ENCODE data around the gene PLA2G2E.
A peak's percentile ranks its signal among the peaks of the same experiment; 100 is the strongest.

Gene PLA2G2E

DNA sequence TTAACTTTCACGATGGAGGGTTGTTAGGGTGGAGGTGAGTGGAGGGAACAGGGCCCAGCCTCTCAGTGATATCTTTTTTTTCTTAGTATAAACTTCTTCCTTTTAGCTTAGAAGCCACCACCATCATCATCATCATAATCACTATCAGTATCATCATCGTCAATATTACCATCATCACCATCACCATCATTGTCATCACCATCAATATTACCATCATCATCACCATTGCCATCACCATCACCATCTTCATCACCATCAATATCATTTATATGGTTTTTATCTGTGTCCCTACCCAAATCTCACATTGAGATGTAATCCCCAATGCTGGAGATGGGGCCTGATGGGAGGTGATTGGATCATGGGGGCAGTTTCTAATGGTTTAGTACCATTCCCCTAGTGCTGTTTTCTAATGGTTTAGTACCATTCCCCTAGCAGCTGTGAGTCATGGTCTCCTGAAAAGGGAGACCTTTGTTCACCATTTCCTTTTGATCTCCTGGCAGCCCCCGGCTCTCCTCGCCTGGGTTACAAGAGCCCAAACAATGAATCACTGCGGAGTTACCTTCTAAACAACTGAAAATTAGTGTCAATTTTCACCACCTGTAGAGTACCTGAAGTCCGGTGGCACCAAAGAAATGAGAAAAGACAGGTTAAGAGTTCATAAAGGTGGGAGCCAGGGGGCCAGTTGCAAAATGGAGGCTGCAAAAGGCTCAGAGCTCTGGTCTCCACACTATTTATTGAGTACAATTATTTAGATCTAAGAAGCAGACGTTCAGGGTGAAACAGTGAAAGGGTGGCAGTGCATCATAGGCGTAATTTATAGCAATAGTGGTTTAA, 3.1 kb upstream of the PLA2G2E start:
- DNase-seq, result no peak

DNA sequence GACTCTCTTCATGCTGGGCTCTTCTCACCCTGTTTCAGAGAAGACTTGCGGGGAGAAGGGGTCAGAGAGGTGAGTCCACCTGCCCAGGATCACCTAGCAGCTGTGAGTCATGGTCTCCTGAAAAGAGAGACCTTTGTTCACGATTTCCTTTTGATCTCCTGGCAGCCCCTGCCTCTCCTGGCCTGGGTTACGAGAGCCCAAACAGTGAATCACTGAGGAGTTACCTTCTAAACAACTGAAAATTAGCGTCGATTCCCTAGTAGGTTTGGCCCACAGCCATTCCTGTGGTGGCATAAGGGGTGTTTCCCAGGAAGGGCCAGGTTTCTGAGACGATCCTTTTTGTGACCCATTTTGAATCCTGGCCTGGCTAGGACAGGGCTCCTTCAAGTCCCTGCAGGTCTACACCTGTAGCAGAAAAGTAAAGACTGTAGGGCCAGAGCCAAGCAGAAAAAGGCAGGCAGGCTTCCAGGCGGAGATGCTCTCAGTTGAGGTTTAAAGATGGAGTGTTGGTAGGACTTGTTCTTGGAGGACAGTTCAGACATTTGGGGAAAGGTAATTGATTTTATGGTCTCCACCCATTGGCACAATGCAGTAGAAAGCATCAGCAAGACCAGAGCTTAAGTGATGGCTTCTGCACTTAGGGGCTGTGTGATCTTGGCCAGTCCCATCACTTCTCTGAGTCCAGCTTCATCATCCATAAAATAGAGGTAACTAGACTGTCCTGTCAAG, 2.1 kb upstream of the PLA2G2E start:
- DNase-seq, result no peak

GRCh38 chr1:19923953-19924346, 533 bp upstream of the PLA2G2E start:
- no peak for DNase-seq

- DNase-seq, result no peak
Measured at GRCh38 chr1:19922015-19922688, 1.3 kb downstream of the PLA2G2E start.

GRCh38 chr1:19921310-19921709, 2.1 kb downstream of the PLA2G2E start:
- DNase-seq, result no peak

DNA sequence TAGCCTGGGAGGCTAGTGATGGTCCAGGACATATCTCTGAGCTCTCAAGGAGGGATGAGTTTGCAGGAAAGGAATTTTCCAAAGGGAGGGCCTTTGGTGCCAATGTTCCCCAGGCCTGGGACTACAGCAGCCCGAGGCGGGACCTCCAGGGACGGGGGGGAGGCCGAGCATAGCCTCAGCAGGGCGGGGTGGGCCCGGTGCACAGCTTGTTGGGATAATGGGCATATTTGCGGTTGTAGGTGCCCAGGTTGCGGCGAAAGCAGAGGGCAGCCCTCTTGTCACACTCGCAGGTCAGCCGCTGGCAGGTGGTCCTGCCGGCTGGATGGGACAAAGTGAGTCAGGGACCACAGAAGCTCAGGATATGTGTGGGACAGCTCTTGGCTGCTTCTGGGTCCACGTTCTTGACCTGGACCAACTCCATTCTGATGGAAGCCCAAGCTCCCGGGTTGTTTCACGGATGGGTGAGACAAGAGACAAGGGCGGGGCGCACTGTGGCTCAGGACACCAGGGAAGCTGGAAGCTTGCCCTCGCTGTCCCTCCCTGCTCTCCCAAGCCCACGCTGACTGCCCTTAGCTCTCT, 3.2 kb downstream of the PLA2G2E start:
- no peak for DNase-seq

- peak; percentile 33 to 66 for DNase-seq
Measured at GRCh38 chr1:19918057-19918456, 5.4 kb downstream of the PLA2G2E start.

- no peak for DNase-seq
Measured at GRCh38 chr1:19910650-19911049, 12.8 kb downstream of the PLA2G2E start.

DNA sequence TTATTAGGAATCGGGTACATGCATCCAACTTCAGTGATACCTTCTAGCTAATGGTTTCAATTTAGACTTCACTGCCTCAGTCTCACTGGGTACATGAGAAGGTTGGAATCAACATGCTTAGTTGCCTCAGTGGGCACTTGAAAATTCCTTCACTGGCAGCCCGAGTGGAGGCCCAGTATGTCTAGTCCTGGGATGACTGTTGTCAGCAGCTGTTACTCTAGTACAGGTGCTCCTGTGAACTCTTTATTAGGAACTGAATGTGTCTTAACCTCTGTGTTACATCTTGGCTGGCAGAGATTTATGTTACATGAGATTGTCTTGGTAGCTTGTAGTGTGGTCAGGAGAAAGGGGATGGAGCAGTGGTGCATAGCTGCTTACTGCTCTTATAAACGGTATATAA, 13.4 kb downstream of the PLA2G2E start:
- DNase-seq, result no peak

DNA sequence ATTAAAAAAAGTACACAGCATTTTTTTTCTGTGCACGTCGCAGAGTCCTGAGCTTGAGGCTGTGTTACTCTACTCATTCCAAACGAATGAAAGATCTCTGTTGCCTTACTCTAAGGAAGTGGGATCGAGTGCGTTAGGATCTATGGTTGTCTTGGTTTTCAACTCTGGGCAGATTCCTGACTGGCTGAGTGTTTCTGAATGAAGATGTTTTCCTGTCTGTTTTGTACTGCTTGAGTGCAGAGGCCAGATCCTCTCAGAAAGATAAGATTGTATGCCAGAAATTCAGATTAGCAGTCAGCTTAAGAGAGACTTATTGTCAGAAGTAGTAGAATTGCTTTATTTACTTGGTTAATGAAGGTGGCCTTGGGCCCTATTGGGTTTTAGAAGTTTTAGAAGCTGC, 14.0 kb downstream of the PLA2G2E start:
- no peak for DNase-seq

- no peak for DNase-seq
Measured at GRCh38 chr1:19907456-19907855, 16.0 kb downstream of the PLA2G2E start.

DNA sequence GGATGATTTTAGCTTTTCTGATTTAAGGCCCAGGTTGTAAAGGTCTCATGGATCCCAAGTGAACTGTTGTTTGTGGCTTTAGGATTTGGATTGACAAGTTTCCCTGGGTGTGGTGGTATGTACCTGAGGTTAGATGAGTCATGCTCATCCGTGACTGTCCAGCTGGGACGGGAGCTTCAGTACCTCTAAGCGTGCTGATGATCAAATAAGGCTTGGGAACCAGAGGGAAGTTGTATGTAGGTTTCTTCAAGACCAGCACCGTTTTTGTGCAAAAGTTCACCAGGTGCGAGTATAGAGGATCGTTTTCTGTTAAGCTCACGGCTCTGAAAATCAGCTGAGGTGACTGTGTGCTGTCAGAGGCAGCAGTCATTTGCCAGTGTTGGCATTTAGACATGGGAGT, 19.8 kb downstream of the PLA2G2E start:
- no peak for DNase-seq

GRCh38 chr1:19901653-19902052, 21.8 kb downstream of the PLA2G2E start:
- DNase-seq, result no peak

DNA sequence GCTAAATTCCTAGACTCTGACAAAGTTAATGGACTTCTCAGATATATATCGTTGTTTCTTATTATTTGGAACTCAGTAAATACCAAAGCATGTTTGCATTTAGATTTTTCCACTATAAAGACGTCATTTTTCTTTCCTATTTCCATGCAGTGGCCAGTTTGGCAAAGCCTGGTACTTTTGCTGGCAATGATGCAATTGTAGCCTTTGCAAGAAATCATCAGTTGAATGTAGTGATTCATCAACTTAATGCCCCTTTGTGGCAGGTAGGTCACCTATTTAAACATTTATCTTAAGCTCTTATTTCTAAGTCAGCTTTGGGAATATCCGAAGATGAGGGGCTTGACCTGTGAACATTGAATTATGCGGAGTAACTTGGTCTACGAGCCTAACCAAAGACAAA, 29.2 kb downstream of the PLA2G2E start:
- DNase-seq, result no peak

- DNase-seq, result no peak
Measured at GRCh38 chr1:19893687-19894086, 29.7 kb downstream of the PLA2G2E start.

DNA sequence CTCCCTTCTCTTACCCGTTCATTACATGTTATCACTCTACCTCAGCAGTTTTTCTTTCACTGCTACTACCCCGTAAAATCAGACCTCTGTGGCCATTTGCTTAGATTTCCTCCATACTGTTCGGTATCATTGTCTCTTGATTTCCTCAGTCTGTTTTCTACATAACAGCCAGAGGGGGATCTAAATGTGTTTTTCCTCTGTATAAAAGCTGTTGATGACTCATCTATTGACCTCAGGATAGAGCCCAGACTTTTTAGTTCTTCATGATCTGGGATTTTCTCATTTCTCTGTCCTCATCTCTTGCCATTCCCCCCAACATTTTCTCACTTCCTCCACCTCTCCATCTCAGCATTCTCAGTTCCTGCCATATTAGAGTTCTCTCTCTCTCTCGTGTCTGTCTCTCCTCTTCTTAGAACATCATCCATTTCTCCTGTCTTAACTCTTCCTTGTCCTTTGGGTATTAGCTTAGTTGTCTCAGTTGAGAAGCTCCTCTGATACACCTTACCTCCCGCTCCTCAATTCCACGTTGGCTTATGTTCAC, 30.7 kb downstream of the PLA2G2E start:
- DNase-seq, result no peak

DNA sequence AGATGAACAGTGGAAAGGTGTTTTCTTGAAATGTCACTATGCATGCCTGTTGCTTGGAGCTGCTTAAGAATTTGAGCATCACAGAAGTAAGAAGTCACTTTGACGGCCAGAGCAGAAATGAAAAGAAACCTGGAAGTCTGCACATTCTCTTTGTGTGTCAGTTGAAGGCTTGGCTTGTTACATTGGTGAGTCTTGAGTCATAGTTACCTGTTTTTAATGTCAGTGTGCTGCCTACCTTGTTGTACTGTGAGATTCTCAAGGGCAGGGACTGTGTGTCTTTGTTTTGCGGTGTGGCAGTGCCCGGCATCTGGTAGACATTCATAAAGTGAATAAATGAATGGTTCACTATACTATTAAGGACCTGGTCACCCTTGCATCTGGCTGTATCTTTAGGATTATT, 31.3 kb downstream of the PLA2G2E start:
- DNase-seq, result no peak

GRCh38 chr1:19889656-19890055, 33.8 kb downstream of the PLA2G2E start:
- no peak for DNase-seq

DNA sequence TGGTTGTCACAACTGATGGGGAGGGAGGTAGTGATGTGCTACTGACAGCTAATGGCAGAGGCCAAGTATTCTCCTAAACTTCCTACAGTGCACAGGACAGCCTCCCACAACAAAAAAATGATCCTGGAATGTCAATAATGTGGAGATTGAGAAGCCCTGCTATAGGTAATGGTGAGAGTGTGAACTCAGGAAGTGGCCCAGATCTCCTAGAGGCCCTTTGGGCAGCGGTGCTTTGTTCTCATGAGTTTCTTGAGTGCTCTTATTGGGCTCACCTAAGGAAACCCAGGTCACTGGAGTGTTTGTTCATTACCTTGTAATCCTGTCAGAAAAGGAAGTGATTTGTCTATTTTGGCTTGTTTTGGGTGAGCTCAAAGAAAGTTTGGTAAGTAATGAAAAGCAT, 35.3 kb downstream of the PLA2G2E start:
- no peak for DNase-seq

DNA sequence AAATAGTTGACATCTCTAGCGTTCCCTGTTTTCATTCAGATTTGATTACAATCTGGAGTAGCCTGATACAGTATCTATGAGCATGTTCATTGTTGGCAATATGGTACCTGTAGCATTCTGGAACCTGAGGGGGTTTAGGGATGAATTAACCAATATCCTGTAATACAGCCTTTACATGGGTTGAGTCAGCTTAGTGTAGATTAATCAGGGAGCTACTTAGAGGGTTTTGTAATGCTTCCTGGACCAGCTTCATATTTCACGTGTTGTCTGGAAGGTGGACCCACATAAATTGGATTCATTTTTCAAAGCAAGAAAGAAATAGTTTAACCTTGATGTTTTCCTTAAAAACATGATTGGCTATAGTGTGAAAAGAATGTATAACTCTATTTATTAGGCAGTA, 37.6 kb downstream of the PLA2G2E start:
- DNase-seq, result no peak

GRCh38 chr1:19884312-19884711, 39.1 kb downstream of the PLA2G2E start:
- DNase-seq, result no peak

- peak; percentile 94 to 97 for DNase-seq
Measured at GRCh38 chr1:19882111-19883071, 41.0 kb downstream of the PLA2G2E start, which contains the start of gene OTUD3. TSS of gene OTUD3 (plus strand) at chr1:19882395. CDS start at chr1:19882514, 119 bp downstream.
